SH-SY5Y (cell line): Measurements from ENCODE around the gene SLC22A13.

Source experiments
- GATA2 ChIP-seq: IDR thresholded peaks from 2 replicates; pipeline ENCODE4 v1.6.1; 2011; ENCODE audit warnings: mild to moderate bottlenecking, low read depth, low read length
- GATA3 ChIP-seq: IDR thresholded peaks from 2 replicates; pipeline ENCODE4 v1.6.1; 2011; ENCODE audit warnings: low read depth, mild to moderate bottlenecking, low read length, moderate library complexity

DNA sequence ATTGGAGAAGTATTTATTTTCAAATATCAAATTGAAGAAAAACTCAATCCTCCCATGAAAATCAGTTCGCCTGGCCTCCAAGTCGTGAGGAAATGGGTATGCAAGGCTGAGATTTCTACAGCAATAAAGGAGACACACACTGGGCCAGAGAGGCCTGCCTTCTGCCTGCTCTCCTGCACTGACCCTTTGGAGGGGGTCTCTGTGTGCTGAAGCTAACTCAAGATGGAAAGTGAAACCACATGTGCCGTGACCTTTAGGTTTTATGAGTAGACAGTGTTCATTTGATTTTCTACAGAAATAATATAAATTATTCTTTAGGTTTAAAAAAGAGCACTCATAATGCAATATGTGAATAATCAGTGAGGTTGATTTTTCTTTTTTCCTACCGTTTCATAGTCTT, 11.9 kb upstream of the SLC22A13 start:
- TF ChIP-seq GATA2 (no peak), GATA3 (no peak)
